HL-60 (cell line): ENCODE data around the gene KCTD13.

Source experiments
- GABPA ChIP-seq: IDR thresholded peaks from 2 replicates; pipeline ENCODE4 v1.6.1; 2012; ENCODE audit warnings: low read depth
- POLR2AphosphoS5 ChIP-seq: IDR thresholded peaks from 2 replicates; pipeline ENCODE4 v1.6.1; 2012; ENCODE audit warnings: low read depth
- SPI1 ChIP-seq: IDR thresholded peaks from 2 replicates; pipeline ENCODE4 v1.6.1; 2012; ENCODE audit warnings: low read depth, mild to moderate bottlenecking, borderline replicate concordance
- TF ChIP-seq, protein P1 (sequence below): IDR thresholded peaks from one replicate; pipeline ENCODE4 v1.5.1; 2011; ENCODE audit warnings: low read length, control low read depth, inconsistent platforms; ENCODE audit not compliant: insufficient read depth
- TF ChIP-seq, protein P2 (sequence below): IDR thresholded peaks from 2 replicates; pipeline ENCODE4 v1.6.1; 2012; ENCODE audit warnings: low read depth; ENCODE audit not compliant: insufficient replicate concordance

DNA sequence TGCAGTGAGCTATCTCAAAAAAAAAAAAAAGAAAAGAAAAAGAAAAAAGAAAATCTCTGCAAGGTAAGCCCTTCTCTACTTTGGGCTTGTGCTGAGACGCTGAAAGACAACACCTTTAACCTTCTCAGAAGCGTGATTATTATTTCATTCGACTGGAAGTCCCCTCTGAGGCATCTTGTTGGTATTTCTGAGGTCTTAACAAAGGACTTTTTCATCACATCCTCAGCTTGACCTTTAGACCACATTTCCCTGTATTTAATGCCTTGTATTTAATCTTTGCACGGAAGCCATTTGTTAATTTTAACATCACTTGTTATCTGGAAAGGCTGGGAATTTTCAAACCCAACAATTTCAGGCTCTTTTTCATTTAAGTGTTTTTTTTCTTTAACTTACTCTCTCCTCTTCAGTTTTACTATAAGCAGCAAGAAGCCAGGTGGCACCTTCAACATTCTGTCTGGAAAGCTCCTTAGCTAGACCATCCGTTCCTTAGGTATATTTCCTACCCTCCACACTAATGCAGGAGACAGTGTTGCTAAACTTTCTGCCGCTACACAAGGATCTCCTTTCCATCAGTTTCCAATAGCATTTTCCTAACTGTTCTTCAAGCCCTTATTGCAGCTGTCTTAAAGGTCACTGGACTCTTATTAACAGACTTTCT lies 10.3 kb downstream of the KCTD13 start:
- TF ChIP-seq, protein P1, sequence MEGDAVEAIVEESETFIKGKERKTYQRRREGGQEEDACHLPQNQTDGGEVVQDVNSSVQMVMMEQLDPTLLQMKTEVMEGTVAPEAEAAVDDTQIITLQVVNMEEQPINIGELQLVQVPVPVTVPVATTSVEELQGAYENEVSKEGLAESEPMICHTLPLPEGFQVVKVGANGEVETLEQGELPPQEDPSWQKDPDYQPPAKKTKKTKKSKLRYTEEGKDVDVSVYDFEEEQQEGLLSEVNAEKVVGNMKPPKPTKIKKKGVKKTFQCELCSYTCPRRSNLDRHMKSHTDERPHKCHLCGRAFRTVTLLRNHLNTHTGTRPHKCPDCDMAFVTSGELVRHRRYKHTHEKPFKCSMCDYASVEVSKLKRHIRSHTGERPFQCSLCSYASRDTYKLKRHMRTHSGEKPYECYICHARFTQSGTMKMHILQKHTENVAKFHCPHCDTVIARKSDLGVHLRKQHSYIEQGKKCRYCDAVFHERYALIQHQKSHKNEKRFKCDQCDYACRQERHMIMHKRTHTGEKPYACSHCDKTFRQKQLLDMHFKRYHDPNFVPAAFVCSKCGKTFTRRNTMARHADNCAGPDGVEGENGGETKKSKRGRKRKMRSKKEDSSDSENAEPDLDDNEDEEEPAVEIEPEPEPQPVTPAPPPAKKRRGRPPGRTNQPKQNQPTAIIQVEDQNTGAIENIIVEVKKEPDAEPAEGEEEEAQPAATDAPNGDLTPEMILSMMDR, result no peak
- no peak for TF ChIP-seq POLR2AphosphoS5
- TF ChIP-seq, protein P2, sequence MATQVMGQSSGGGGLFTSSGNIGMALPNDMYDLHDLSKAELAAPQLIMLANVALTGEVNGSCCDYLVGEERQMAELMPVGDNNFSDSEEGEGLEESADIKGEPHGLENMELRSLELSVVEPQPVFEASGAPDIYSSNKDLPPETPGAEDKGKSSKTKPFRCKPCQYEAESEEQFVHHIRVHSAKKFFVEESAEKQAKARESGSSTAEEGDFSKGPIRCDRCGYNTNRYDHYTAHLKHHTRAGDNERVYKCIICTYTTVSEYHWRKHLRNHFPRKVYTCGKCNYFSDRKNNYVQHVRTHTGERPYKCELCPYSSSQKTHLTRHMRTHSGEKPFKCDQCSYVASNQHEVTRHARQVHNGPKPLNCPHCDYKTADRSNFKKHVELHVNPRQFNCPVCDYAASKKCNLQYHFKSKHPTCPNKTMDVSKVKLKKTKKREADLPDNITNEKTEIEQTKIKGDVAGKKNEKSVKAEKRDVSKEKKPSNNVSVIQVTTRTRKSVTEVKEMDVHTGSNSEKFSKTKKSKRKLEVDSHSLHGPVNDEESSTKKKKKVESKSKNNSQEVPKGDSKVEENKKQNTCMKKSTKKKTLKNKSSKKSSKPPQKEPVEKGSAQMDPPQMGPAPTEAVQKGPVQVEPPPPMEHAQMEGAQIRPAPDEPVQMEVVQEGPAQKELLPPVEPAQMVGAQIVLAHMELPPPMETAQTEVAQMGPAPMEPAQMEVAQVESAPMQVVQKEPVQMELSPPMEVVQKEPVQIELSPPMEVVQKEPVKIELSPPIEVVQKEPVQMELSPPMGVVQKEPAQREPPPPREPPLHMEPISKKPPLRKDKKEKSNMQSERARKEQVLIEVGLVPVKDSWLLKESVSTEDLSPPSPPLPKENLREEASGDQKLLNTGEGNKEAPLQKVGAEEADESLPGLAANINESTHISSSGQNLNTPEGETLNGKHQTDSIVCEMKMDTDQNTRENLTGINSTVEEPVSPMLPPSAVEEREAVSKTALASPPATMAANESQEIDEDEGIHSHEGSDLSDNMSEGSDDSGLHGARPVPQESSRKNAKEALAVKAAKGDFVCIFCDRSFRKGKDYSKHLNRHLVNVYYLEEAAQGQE, result no peak
- TF ChIP-seq SPI1, result no peak
- TF ChIP-seq GABPA, result no peak
